GM12892 (cell line): ENCODE results near the gene TDRD3.

Source experiments
- POLR2A ChIP-seq: IDR thresholded peaks from 2 replicates; pipeline ENCODE4 v1.6.1; 2011; ENCODE audit warnings: low read depth, low read length, control low read depth
- POLR2AphosphoS5 ChIP-seq: IDR thresholded peaks from 2 replicates; pipeline ENCODE4 v1.6.1; 2011; ENCODE audit warnings: low read depth, low read length, control low read depth
- TAF1 ChIP-seq: IDR thresholded peaks from 2 replicates; pipeline ENCODE4 v1.6.1; 2011; ENCODE audit warnings: low read depth, mild to moderate bottlenecking, control low read depth, low read length, borderline replicate concordance

- no peak for TF ChIP-seq POLR2AphosphoS5
- TF ChIP-seq POLR2A: no peak
- no peak for TF ChIP-seq TAF1
These were observed 44.4 kb upstream of the TDRD3 start for GRCh38 chr13:60352644-60353043.
